ENCODE measurements around the gene HOXA4.

GRCh38 chr7:27116031-27116961 lies 14.3 kb downstream of the HOXA4 start:
- TF ChIP-seq, protein P1, sequence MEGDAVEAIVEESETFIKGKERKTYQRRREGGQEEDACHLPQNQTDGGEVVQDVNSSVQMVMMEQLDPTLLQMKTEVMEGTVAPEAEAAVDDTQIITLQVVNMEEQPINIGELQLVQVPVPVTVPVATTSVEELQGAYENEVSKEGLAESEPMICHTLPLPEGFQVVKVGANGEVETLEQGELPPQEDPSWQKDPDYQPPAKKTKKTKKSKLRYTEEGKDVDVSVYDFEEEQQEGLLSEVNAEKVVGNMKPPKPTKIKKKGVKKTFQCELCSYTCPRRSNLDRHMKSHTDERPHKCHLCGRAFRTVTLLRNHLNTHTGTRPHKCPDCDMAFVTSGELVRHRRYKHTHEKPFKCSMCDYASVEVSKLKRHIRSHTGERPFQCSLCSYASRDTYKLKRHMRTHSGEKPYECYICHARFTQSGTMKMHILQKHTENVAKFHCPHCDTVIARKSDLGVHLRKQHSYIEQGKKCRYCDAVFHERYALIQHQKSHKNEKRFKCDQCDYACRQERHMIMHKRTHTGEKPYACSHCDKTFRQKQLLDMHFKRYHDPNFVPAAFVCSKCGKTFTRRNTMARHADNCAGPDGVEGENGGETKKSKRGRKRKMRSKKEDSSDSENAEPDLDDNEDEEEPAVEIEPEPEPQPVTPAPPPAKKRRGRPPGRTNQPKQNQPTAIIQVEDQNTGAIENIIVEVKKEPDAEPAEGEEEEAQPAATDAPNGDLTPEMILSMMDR (IDR thresholded peaks at IDR 0.05), result no peak
- TF ChIP-seq POLR2A (IDR thresholded peaks at IDR 0.05), result no peak
